ENCODE results near the gene GOLGA8R. TPM values are rescaled to one million over a fixed set of nuclear protein-coding genes. Genes with fewer than 3 reads are reported as not detected.
"Not testable (repeated sequence)": the region's sequence is repeated elsewhere in the genome, so short reads cannot be mapped to it uniquely, and the experiment has no call there.

The GOLGA8R gene, protein sequence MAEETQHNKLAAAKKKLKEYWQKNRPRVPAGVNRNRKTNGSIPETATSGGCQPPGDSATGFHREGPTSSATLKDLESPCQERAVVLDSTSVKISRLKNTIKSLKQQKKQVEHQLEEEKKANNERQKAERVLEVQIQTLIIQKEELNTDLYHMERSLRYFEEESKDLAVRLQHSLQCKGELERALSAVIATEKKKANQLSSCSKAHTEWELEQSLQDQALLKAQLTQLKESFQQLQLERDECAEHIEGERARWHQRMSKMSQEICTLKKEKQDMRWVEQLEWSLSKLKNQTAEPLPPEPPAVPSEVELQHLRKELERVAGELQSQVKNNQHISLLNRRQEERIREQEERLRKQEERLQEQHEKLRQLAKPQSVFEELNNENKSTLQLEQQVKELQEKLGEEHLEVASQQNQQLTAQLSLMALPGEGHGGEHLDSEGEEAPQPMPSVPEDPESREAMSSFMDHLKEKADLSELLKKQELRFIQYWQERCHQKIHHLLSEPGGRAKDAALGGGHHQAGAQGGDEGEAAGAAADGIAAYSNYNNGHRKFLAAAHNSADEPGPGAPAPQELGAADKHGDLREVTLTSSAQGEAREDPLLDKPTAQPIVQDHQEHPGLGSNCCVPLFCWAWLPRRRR
- total RNA-seq (1 to 10 TPM; 1.4 to 5.3 (median 3.8) TPM), polyA plus RNA-seq (1 to 10 TPM in 1 of 2 donors, under 1 TPM in 1; 0.48 to 4.5 TPM)
- long read RNA-seq, donor 1, partial matches to known transcripts, result 1 of 5 reads
- long read RNA-seq, donor 1, other reads (novel, unspliced or antisense), result 4 of 5 reads
- long read RNA-seq, donor 2, result 0 reads
- long read RNA-seq, donor 3, partial matches to known transcripts, result 0 of 1 reads
- long read RNA-seq, donor 3, other reads (novel, unspliced or antisense), result 1 of 1 reads

DNA sequence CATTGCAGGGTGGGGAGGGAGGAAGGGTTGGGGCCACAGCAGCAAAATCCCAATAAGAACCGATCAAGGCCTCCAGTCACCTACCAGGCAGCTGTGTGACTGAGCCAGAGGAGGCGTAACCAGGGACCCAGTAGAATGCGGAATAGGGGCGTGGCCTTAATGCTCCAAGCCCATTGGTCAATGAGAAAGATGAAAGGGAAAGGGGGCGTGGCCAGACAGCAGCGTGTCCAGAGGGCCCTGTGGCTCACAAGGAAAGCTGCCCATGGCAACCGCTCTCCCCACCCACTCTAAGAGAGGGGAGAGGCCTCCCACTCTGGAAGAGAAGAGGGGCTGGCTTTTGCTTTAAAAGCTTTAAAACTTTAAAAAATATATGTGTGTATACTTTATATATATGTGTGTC, at the start of gene GOLGA8R:
TSS of gene GOLGA8R (minus strand) at position 101 of the 400 bp plus-strand sequence. CDS start at position 3, 98 bp downstream.
- H3K4me1 ChIP-seq; H3K27ac ChIP-seq; intact Hi-C loops (cut with DNase I); H3K9me3 ChIP-seq; DNase-seq; H3K4me3 ChIP-seq; H3K36me3 ChIP-seq; ATAC-seq; H3K27me3 ChIP-seq: not testable (repeated sequence)
- WGBS, 2 donors, result 90% methylated on average over 3 of the region's 7 CpGs; no CpG with 5 or more reads in 1 of the 2 donors

DNA sequence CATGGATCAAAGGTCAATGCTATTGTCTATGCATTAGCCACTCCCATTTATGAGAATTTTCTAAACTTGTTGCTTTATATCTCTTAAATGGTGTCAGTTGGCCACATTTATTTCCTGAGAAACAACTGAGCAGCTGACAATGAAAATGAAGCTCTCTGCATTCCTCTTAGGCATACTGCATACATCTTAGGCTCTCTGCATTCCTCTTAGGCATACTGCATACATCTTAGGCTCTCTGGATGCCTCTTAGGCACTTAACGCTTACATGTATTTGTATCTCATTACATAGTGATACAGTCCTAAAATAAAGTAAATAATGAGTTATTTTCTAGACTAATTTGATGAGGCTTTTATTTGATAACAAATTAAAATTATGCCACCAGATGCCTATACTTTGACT, 49.8 kb upstream of the GOLGA8R start:
- H3K4me3 ChIP-seq; intact Hi-C loops (cut with DNase I); ATAC-seq; H3K9me3 ChIP-seq; H3K27me3 ChIP-seq; H3K4me1 ChIP-seq; DNase-seq; H3K36me3 ChIP-seq; H3K27ac ChIP-seq: not testable (repeated sequence)
- WGBS, 2 donors, result no CpG with 5 or more reads among the region's 1 CpG

DNA sequence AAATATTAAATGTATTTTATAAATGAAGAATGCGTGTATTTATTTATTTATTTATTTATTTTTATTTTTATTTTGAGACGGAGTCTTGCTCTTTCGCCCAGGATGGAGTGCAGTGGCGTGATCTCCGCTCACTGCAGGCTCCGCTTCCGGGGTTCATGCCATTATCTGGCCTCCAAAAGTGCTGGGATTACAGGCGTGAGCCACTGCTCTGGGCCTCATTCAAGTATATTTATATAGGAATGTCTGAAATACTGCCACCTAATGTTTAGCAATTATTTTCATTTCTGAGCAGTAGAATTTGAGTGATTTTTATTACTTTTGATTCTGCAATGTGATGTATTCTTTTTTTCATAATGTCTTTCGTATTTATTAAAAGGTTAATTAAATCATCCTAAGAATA, 48.1 kb upstream of the GOLGA8R start:
- H3K4me3 ChIP-seq; H3K27me3 ChIP-seq; DNase-seq; intact Hi-C loops (cut with DNase I); H3K4me1 ChIP-seq; H3K27ac ChIP-seq; ATAC-seq; H3K9me3 ChIP-seq; H3K36me3 ChIP-seq: not testable (repeated sequence)
- WGBS, 2 donors, result no CpG with 5 or more reads among the region's 9 CpGs

DNA sequence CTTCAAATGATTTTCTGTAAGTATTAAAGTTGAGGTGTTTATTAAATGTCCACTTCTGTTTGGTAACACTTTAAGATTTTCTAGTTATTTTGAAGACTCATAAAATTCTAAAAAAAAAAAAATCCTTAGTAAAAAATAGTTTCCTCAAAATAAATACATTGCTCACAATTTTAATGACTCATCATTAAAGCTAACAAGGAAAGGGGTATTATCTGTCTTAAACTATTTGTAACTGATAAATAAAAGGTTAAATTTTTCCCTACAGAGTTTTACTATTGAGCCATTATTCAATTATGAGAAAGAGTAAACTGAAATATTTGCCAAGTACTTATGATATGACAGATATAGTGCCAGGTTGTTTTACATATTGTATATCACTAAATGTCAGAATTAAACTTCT, 38.6 kb upstream of the GOLGA8R start:
- H3K27ac ChIP-seq; DNase-seq; intact Hi-C loops (cut with DNase I); H3K4me3 ChIP-seq; H3K4me1 ChIP-seq; H3K27me3 ChIP-seq; H3K9me3 ChIP-seq; ATAC-seq; H3K36me3 ChIP-seq: not testable (repeated sequence)

DNA sequence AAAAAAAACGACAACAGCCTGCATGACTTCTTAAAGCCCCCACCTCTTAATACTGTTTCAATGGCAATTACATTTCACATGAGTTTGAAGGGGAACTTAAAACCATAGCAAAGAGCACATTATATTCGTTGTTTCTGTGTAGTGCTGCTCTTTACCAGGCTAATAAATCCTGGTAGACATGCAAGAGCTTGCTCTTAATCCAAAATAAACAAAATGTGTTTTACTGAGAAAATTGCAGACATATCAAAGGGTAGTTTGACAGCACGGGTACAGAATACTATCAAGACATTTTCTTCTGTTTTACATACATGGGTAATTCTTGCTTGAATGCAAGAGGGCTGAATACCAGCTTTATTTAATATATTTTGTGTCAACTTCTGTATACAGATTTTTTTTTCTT, 24.3 kb upstream of the GOLGA8R start:
- H3K27ac ChIP-seq; H3K36me3 ChIP-seq; intact Hi-C loops (cut with DNase I); H3K9me3 ChIP-seq; DNase-seq; H3K27me3 ChIP-seq; H3K4me3 ChIP-seq; H3K4me1 ChIP-seq; ATAC-seq: not testable (repeated sequence)
- 63 to 69% methylated on average over 2 of the region's 3 CpGs for WGBS, 2 donors

DNA sequence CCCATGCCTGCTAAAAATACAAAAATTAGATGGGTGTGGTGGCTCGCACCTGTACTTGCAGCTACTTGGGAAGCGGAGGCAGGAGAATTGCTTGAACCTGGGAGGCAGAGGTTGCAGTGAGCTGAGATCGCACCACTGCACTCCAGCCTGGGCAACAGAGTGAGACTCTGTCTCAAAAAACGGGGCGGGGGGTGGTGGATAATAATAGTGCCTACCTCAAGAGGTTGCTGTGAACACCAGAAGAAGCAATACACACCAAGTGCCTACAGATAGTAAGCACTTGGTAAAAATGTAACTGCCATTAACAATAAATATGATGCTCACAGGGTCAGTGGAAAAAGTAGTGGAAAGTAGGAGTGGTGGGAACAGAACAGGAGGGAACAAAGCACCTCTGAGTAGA, 21.8 kb upstream of the GOLGA8R start:
- intact Hi-C loops (cut with DNase I); DNase-seq; H3K27me3 ChIP-seq; H3K4me1 ChIP-seq; H3K36me3 ChIP-seq; ATAC-seq; H3K27ac ChIP-seq; H3K9me3 ChIP-seq; H3K4me3 ChIP-seq: not testable (repeated sequence)
- 91% methylated on average over 3 of the region's 5 CpGs for WGBS, 2 donors

DNA sequence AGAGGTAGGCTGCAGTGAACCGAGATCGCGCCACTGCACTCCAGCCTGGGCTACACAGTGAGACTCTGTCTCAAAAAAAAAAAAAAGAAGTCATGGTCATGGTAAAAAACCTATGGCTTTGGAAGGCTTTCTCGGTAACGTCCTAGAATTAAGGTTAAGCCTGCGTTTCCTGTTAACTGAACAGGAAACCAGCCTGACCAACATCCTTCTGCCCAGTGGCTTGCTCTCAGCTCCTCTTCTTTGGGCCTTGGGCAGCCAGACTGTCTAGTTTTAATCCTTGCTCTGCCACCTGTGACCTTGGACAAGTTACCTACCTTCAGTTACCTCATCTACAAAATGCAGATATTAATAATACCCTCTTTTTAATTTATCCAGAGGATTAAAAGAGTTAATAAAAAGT, 6.7 kb upstream of the GOLGA8R start:
- DNase-seq; H3K27ac ChIP-seq; H3K36me3 ChIP-seq; ATAC-seq; intact Hi-C loops (cut with DNase I); H3K4me1 ChIP-seq; H3K4me3 ChIP-seq; H3K27me3 ChIP-seq; H3K9me3 ChIP-seq: not testable (repeated sequence)
- 64 to 73% methylated on average over 6 of the region's 6 CpGs for WGBS, 2 donors

DNA sequence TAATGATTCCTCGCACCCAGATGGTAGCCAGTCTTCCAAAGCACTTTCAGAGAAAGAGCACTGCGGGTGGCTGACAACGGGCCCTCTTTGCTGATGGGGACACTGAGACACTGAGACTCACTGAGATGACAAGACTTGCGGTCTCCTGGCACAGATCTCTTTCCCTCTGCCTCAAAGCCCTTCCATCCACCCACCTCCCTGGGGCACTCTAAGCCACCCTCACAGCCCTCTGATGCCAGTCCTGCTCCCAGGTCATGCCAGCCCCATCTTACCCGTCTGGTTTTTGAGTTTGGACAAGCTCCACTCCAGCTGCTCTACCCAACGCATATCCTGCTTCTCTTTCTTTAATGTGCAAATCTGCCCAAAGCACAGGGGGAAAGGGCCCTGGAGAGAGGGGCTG, 6.4 kb downstream of the GOLGA8R start:
- H3K4me3 ChIP-seq; H3K27ac ChIP-seq; intact Hi-C loops (cut with DNase I); DNase-seq; H3K9me3 ChIP-seq; H3K36me3 ChIP-seq; H3K27me3 ChIP-seq; ATAC-seq; H3K4me1 ChIP-seq: not testable (repeated sequence)
- WGBS, 2 donors, result 83 to 84% methylated on average over 5 of the region's 6 CpGs

Data from heart right ventricle (tissue), 16 donors.